OCI-LY1 (cell line): Measurements from ENCODE around the gene NEURL1.

Source experiments
- H2AFZ ChIP-seq: fragments of 200-600 bp; sonication (generic), shearing (Covaris generic); 2 replicates; pipeline ENCODE4 v1.6.0; 2014; ENCODE audit warnings: antibody characterized with exemption, mild to moderate bottlenecking, low read length
- H3F3A ChIP-seq: fragments of 200-600 bp; sonication (generic), shearing (Covaris generic); 2 replicates; pipeline ENCODE4 v1.6.0; 2014; ENCODE audit warnings: mild to moderate bottlenecking, antibody characterized with exemption, low read length, moderate library complexity; ENCODE audit not compliant: insufficient read depth
- H3K27ac ChIP-seq: fragments of 200-600 bp; sonication (generic); 2 replicates; pipeline ENCODE4 v1.5.1; 2014; ENCODE audit warnings: low read length, mixed run types, mild to moderate bottlenecking, low read depth; ENCODE audit not compliant: poor library complexity, severe bottlenecking
- H3K27me3 ChIP-seq: fragments of 200-600 bp; sonication (generic); 2 replicates; pipeline ENCODE4 v1.6.0; 2014; ENCODE audit warnings: antibody characterized with exemption, mild to moderate bottlenecking, low read length, moderate library complexity; ENCODE audit not compliant: insufficient read depth
- H3K36me3 ChIP-seq: fragments of 200-600 bp; sonication (generic); 2 replicates; pipeline ENCODE4 v1.6.1; 2014; ENCODE audit warnings: mild to moderate bottlenecking, antibody characterized with exemption, low read length, moderate library complexity, mixed read lengths; ENCODE audit not compliant: insufficient read depth
- H3K4me1 ChIP-seq: fragments of 200-600 bp; sonication (generic); 2 replicates; pipeline ENCODE4 v1.5.1; 2014; ENCODE audit warnings: mild to moderate bottlenecking, low read length, moderate library complexity; ENCODE audit not compliant: insufficient read depth, severe bottlenecking
- H3K4me2 ChIP-seq: fragments of 200-600 bp; sonication (generic), shearing (Covaris generic); 2 replicates; pipeline ENCODE4 v1.6.1; 2014; ENCODE audit warnings: low read length
- H3K4me3 ChIP-seq: fragments of 200-600 bp; sonication (generic); 2 replicates; pipeline ENCODE4 v1.5.1; 2014; ENCODE audit warnings: low read length, low read depth, mild to moderate bottlenecking, mixed read lengths; ENCODE audit not compliant: poor library complexity, severe bottlenecking
- H3K79me2 ChIP-seq: fragments of 200-600 bp; shearing (Covaris generic); 2 replicates; pipeline ENCODE4 v1.6.1; 2016; ENCODE audit warnings: mixed run types, low read length, mixed read lengths; ENCODE audit not compliant: insufficient read depth
- H3K9ac ChIP-seq: fragments of 200-600 bp; sonication (generic), shearing (Covaris generic); 2 replicates; pipeline ENCODE4 v1.6.1; 2014; ENCODE audit warnings: mild to moderate bottlenecking, low read length, mixed read lengths
- H3K9me2 ChIP-seq: fragments of 200-600 bp; sonication (generic), shearing (Covaris generic); 2 replicates; pipeline ENCODE4 v1.6.1; 2014; ENCODE audit warnings: low read depth, mild to moderate bottlenecking, low read length, mixed read lengths
- H3K9me3 ChIP-seq: fragments of 200-600 bp; shearing (Covaris generic); 2 replicates; pipeline ENCODE4 v1.6.1; 2014; ENCODE audit warnings: low read length, mixed read lengths
- H4K20me1 ChIP-seq: fragments of 200-600 bp; sonication (generic), shearing (Covaris generic); 2 replicates; pipeline ENCODE4 v1.6.0; 2016; ENCODE audit warnings: mild to moderate bottlenecking, low read length; ENCODE audit not compliant: insufficient read depth
- EZH2 ChIP-seq: fragments of 200-600 bp; sonication (generic), shearing (Covaris generic); IDR thresholded peaks from 2 replicates; pipeline ENCODE4 v1.8.0; 2017; ENCODE audit warnings: borderline replicate concordance, mixed run types, mild to moderate bottlenecking, antibody characterized with exemption, low read length, moderate library complexity, mixed read lengths
- TF ChIP-seq, protein P1 (sequence below): fragments of 200-600 bp; sonication (generic), shearing (Covaris generic); IDR thresholded peaks from 2 replicates; pipeline ENCODE4 v1.5.1; 2017; ENCODE audit warnings: mild to moderate bottlenecking, antibody characterized with exemption, low read length, moderate library complexity, mixed read lengths

NEURL1 gene

DNA sequence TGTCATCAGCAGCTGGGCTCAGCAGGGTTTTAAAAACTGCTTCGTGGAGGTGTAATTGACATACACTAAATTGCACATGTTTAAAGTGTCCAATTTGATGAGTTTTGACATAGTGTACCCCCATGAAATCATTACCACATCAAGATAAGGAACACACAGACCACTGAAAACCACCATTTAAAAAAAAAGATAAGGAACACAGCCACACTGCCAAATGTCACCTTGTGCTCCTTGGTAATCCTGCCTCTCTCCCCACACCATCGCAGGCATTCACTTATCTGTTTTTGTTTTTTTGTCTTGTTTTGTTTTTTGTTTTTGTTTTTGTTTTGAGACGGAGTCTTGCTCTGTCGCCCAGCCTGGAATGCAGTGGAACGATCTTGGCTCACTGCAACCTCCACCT, 75.0 kb downstream of the NEURL1 start:
- no peak overlapping the region for H3K9ac ChIP-seq
- H3K27ac ChIP-seq: no peak overlapping the region
- H3K36me3 ChIP-seq: no peaks in the 10 kb centered on the region
- H3K4me1 ChIP-seq: no peaks in the 10 kb centered on the region
- H3F3A ChIP-seq: no peaks in the 10 kb centered on the region
- no peak for TF ChIP-seq EZH2
- TF ChIP-seq, protein P1, sequence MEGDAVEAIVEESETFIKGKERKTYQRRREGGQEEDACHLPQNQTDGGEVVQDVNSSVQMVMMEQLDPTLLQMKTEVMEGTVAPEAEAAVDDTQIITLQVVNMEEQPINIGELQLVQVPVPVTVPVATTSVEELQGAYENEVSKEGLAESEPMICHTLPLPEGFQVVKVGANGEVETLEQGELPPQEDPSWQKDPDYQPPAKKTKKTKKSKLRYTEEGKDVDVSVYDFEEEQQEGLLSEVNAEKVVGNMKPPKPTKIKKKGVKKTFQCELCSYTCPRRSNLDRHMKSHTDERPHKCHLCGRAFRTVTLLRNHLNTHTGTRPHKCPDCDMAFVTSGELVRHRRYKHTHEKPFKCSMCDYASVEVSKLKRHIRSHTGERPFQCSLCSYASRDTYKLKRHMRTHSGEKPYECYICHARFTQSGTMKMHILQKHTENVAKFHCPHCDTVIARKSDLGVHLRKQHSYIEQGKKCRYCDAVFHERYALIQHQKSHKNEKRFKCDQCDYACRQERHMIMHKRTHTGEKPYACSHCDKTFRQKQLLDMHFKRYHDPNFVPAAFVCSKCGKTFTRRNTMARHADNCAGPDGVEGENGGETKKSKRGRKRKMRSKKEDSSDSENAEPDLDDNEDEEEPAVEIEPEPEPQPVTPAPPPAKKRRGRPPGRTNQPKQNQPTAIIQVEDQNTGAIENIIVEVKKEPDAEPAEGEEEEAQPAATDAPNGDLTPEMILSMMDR: no peak
- H3K9me2 ChIP-seq: no peaks in the 10 kb centered on the region
- H3K4me3 ChIP-seq: no peak overlapping the region
- no peaks in the 10 kb centered on the region for H4K20me1 ChIP-seq
- no peak overlapping the region for H2AFZ ChIP-seq
- no peak overlapping the region for H3K4me2 ChIP-seq
- no peaks in the 10 kb centered on the region for H3K79me2 ChIP-seq
- H3K27me3 ChIP-seq: no peaks in the 10 kb centered on the region
- no peaks in the 10 kb centered on the region for H3K9me3 ChIP-seq

GRCh38 chr10:103569896-103570295, 76.4 kb downstream of the NEURL1 start:
- H3K9me3 ChIP-seq: no peaks in the 10 kb centered on the region
- H3K36me3 ChIP-seq: no peaks in the 10 kb centered on the region
- no peaks in the 10 kb centered on the region for H3K79me2 ChIP-seq
- no peaks in the 10 kb centered on the region for H3F3A ChIP-seq
- H3K4me3 ChIP-seq: no peak overlapping the region
- H2AFZ ChIP-seq: no peak overlapping the region
- H4K20me1 ChIP-seq: no peaks in the 10 kb centered on the region
- TF ChIP-seq, protein P1: no peak
- no peak for TF ChIP-seq EZH2
- 0 out of 2 replicates have a peak, but pooled peaks cover 4% of the 10 kb centered on the region for H3K27me3 ChIP-seq
- H3K27ac ChIP-seq: no peak overlapping the region
- no peak overlapping the region for H3K4me2 ChIP-seq
- no peak overlapping the region for H3K9ac ChIP-seq
- H3K9me2 ChIP-seq: no peaks in the 10 kb centered on the region
- no peaks in the 10 kb centered on the region for H3K4me1 ChIP-seq

DNA sequence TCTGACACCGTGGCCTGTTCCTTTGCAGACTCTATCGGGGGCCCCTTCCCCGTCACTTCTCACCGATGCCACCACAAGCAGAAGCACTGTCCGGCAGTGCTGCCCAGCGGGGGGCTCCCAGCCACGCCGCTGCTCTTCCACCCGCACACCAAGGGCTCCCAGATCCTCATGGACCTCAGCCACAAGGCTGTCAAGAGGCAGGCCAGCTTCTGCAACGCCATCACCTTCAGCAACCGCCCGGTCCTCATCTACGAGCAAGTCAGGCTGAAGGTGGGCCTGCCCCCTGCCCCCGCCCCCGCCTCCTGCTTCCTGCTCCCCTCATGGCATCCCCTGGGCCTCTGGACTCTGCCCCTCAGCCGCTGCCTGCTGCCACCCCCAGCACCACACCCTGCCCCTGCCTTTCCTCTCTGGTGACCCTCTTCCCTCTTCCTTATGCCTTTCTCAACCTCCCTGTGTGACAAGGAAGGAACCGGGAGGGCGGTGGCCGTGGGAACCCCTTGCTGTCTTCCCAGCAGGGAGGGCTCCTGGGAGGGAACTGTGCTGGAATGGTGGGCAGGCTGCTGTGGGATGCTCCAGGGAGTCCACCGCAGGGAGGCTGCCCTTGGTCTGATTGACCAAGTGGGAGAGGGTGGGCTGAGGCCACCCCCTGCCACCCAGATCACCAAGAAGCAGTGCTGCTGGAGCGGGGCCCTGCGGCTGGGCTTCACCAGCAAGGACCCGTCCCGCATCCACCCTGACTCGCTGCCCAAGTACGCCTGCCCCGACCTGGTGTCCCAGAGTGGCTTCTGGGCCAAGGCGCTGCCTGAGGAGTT, 77.5 kb downstream of the NEURL1 start:
- 0 out of 2 replicates have a peak, but pooled peaks cover 8% of the 10 kb centered on the region for H3K27me3 ChIP-seq
- no peaks in the 10 kb centered on the region for H3F3A ChIP-seq
- no peak overlapping the region for H3K9ac ChIP-seq
- no peak overlapping the region for H3K27ac ChIP-seq
- H3K4me2 ChIP-seq: no peak overlapping the region
- H3K9me2 ChIP-seq: no peaks in the 10 kb centered on the region
- H3K4me3 ChIP-seq: no peak overlapping the region
- no peaks in the 10 kb centered on the region for H3K79me2 ChIP-seq
- no peak for TF ChIP-seq EZH2
- TF ChIP-seq, protein P1: no peak
- H3K9me3 ChIP-seq: no peaks in the 10 kb centered on the region
- H4K20me1 ChIP-seq: no peaks in the 10 kb centered on the region
- no peaks in the 10 kb centered on the region for H3K4me1 ChIP-seq
- H3K36me3 ChIP-seq: no peaks in the 10 kb centered on the region
- H2AFZ ChIP-seq: no peak overlapping the region
